Spinal cord (tissue), 10 donors: ENCODE measurements around the gene PLA1A. TPM values are rescaled to one million over a fixed set of nuclear protein-coding genes. Genes with fewer than 3 reads are reported as not detected.

Experiments used
- DNase-seq, 6 donors: peaks; one replicate each; pipeline versions ENCODE4 v3.0.0 to v3.0.0-alpha.2; 2013 to 2015; ENCODE audit warnings: low spot score in 6 of 6, low read depth in 4 of 6
- H3K27ac ChIP-seq: one replicate; pipeline ENCODE4 v1.5.1; 2013; ENCODE audit warnings: low read depth, low read length, control low read depth
- H3K27me3 ChIP-seq: one replicate; pipeline ENCODE4 v1.6.1; 2013; ENCODE audit warnings: low read length; ENCODE audit not compliant: control insufficient read depth, insufficient read depth
- H3K36me3 ChIP-seq: one replicate; pipeline ENCODE4 v1.6.1; 2013; ENCODE audit warnings: low read length; ENCODE audit not compliant: control insufficient read depth, insufficient read depth
- H3K4me1 ChIP-seq: one replicate; pipeline ENCODE4 v1.6.1; 2013; ENCODE audit warnings: low read length; ENCODE audit not compliant: control insufficient read depth, insufficient read depth
- H3K4me3 ChIP-seq: one replicate; pipeline ENCODE4 v1.5.1; 2013; ENCODE audit warnings: low read depth, low read length, control low read depth
- H3K9me3 ChIP-seq: one replicate; pipeline ENCODE4 v1.6.1; 2013; ENCODE audit warnings: low read length; ENCODE audit not compliant: control insufficient read depth, insufficient read depth
- WGBS: methylation state at CpG from one replicate; pipeline ENCODE4 v1.1.5; 2013; ENCODE audit warnings: missing lambda C conversion rate; ENCODE audit not compliant: insufficient coverage; 5-methylcytosine and 5-hydroxymethylcytosine counted together
- polyA plus RNA-seq, 2 donors: library from polyadenylated mRNA; unstranded; fragments of 120-200 nt; gene quantifications; one replicate each; pipeline ENCODE4 v1.2.1, GENCODE V29; 2013; ENCODE audit not compliant: insufficient read length in 2 of 2
- total RNA-seq, 2 donors: library from RNA; depleted of rRNA in 1 of 2; stranded (reverse); fragments of 120-200 nt in 1 of 2; fragments of >200 nt in 1 of 2; gene quantifications; one replicate each; pipeline versions ENCODE4 v1.2.3 to v1.2.4, GENCODE V29; 2013 to 2014
- donor health status: healthy.

PLA1A gene
- total and polyA plus RNA-seq, 4 donors: 0.41 to 1.9 (median 0.57) TPM

DNA sequence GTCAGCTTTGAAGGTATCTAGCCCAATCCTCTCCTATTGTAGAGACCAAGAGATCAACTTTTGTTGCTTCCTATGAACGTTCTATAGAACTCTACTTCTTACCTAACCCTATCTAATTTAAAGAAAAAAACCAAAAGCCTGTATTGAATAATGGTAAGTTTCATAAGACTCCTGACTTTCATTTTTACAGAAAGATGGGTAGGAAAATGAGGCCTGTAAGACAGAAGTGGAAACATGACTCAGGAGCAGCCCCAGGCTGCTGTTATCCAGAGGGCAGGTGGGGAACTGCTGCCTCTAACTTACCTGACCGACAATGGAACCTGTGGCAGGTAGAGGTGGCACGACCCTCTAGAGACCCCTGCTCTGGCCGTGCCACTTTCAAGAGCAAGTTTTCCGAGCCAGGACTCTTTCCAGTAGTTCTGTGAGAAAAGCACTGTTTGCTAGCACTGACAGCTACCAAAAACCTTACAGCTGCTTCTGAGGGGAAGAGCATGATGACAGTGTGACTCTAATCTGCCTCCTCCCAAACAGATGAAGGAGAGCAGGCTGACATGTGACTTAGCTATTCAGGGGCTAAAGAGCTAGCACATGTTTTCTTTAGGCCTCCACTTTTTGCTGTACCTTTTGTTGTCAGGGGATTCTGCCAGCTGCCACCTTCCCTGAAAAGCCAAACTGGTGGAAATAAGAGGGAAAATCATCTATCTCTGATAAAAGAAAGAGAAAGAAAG, 45.2 kb downstream of the PLA1A start:
- Histone ChIP-seq H3K9me3 (no peaks in the 10 kb centered on the region), H3K4me1 (no peaks in the 10 kb centered on the region), H3K27ac (no peak overlapping the region), H3K27me3 (no peaks in the 10 kb centered on the region), H3K36me3 (no peaks in the 10 kb centered on the region), H3K4me3 (no peak overlapping the region)
- no peak for DNase-seq
- WGBS: 93% methylated on average over 2 of the region's 5 CpGs

DNA sequence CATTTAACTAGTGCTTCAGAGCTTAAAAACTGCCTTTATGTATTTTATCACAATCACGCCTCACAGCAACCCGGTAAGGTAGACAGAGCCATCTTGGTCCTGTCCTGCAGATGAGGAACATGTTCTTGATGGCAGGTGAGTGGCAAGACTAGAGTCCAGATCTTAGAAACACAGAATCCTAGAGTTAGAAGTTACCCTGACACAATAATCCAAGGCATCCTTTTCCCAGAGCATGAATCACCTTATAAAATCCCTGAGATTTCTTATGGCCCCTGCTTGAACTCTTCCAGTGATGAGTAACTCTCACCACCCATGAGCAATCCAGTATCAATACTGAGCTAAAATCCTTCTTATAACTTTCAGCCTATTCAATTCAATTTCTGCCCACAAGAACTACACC, 45.8 kb downstream of the PLA1A start:
- Histone ChIP-seq H3K36me3 (peaks cover 3% of the 10 kb centered on the region), H3K4me3 (no peak overlapping the region), H3K9me3 (no peaks in the 10 kb centered on the region), H3K27ac (no peak overlapping the region), H3K4me1 (no peaks in the 10 kb centered on the region), H3K27me3 (no peaks in the 10 kb centered on the region)
- no peak for DNase-seq
- 100% methylated on average over 1 of the region's 2 CpGs for WGBS

DNA sequence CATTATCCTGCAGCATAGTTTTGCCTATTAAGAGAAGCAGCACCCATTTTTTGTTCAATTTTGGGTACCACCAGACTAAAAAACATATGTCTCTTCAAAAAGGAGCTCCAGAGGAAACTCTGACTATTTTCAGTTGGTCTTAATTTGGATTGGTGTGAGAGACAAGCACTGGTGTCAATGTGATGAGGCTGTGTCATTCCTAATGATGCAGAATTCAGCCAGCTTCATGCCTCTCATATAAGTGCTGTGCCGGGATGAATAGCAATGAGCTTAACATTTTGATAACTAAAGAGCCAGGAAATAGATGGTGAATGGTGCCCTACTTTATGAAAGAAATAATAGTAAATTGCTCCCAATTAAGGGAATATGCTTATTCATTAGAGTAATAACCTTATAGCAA, 46.8 kb downstream of the PLA1A start:
- WGBS: no CpG with 5 or more reads among the region's 1 CpG
- no peak overlapping the region for H3K4me3 ChIP-seq
- H3K27me3 ChIP-seq: no peaks in the 10 kb centered on the region
- H3K36me3 ChIP-seq: peaks cover 3% of the 10 kb centered on the region
- no peaks in the 10 kb centered on the region for H3K9me3 ChIP-seq
- no peaks in the 10 kb centered on the region for H3K4me1 ChIP-seq
- no peak overlapping the region for H3K27ac ChIP-seq
- DNase-seq: no peak

DNA sequence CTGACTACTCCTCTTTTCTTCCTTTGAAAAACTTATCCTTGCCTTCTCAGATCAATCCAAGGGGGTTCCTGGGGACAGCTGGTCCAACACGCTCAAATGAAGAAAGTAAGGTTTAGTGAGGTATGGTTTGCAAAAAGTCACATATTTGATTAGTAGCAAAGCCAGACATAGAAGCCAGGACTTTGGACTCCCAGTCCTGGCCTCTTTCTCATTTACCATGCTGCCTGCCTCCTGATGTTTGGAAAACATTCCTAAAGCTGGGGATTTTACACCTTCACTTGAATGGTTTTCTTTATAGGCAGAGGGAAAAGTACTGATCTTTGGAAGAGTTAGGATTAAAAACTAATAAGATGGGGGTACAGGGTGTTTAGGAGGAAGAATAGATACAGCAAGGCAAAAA, 48.1 kb downstream of the PLA1A start:
- no peaks in the 10 kb centered on the region for H3K4me1 ChIP-seq
- 100% methylated on average over 1 of the region's 1 CpG for WGBS
- DNase-seq: no peak
- peaks cover 3% of the 10 kb centered on the region for H3K36me3 ChIP-seq
- H3K27ac ChIP-seq: no peak overlapping the region
- H3K4me3 ChIP-seq: no peak overlapping the region
- H3K27me3 ChIP-seq: no peaks in the 10 kb centered on the region
- no peaks in the 10 kb centered on the region for H3K9me3 ChIP-seq

DNA sequence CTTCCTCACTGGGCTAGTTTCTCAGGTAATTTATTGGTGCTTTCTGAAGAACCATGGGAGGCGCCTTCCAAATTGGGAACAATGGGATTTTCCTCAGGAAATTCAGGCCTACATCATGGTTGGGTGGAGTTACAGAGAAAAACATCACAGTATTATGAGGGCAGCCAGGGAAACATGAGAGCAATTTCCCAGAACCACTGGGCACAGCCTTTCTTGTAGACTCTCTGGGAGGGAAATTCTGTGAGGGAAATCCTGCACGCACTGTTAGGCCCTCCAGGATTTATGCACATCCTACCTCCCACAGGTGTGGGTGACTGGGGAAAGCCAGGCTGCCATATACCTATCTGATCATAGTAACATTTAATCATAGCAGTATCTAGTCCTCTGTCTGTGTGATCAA, 49.5 kb downstream of the PLA1A start:
- Histone ChIP-seq H3K27me3 (no peaks in the 10 kb centered on the region), H3K4me1 (no peaks in the 10 kb centered on the region), H3K36me3 (peaks cover 3% of the 10 kb centered on the region), H3K4me3 (no peak overlapping the region), H3K27ac (no peak overlapping the region), H3K9me3 (no peaks in the 10 kb centered on the region)
- DNase-seq: no peak
- no CpG with 5 or more reads among the region's 2 CpGs for WGBS

DNA sequence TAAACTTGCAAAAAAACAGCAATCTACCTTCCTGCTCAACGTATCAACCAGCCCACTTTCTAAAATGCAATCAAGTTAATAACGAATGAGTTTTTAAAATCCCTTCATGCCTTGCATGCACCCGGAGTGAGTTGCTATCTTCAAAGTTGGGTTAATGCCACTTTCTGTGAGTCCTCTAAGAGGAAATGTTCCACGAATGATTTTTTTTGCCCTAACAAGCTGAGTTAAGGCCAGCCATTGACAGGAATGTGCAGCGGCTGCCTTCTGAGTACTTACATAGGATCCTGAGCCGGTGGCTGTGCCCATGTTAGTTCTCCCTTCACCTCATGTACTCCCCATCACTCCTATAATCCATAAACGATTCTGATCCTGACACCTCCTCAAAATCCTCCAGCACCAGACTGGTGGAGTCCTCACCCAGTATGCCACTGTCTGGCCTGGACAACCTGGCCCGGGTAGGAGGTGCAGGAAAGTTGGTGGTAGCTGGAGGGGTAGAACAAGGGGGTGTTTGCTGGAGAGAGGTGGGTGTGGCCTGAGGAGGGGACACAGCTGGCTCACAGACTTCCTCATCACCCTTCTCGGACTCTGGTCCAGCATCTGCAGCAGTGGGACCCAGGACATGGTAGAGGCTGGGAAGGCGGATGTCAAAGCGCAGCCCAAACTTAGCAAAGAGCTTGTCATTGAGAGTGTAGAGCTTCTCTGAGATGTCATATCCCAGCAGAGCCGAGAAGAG, 50.3 kb downstream of the PLA1A start:
- H3K4me3 ChIP-seq: no peak overlapping the region
- peaks cover 7% of the 10 kb centered on the region for H3K36me3 ChIP-seq
- WGBS: 83% methylated on average over 8 of the region's 12 CpGs
- no peaks in the 10 kb centered on the region for H3K4me1 ChIP-seq
- no peak overlapping the region for H3K27ac ChIP-seq
- no peaks in the 10 kb centered on the region for H3K9me3 ChIP-seq
- DNase-seq: no peak
- no peaks in the 10 kb centered on the region for H3K27me3 ChIP-seq

DNA sequence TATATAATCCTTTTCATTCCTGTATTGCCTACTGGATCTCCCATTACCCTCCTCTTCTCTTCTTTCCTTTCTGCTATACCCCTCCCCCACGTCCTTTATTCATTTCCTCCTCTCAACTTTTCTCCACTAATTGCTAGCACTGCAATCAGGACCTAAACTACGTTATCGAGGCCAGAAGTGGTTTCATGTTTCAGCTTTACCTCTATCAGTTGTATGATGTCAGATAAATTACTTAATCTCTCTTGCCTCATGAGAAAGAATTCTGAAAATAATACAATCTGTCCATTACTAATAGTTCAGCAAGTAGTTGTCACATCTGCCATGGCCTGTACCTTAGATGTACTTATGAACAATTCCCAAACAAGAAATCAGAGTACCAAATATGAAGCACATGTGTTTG, 52.1 kb downstream of the PLA1A start:
- H3K9me3 ChIP-seq: no peaks in the 10 kb centered on the region
- no peaks in the 10 kb centered on the region for H3K27me3 ChIP-seq
- WGBS: 67% methylated on average over 1 of the region's 3 CpGs
- no peak overlapping the region for H3K27ac ChIP-seq
- no peaks in the 10 kb centered on the region for H3K4me1 ChIP-seq
- no peak for DNase-seq
- H3K4me3 ChIP-seq: no peak overlapping the region
- peaks cover 7% of the 10 kb centered on the region for H3K36me3 ChIP-seq

DNA sequence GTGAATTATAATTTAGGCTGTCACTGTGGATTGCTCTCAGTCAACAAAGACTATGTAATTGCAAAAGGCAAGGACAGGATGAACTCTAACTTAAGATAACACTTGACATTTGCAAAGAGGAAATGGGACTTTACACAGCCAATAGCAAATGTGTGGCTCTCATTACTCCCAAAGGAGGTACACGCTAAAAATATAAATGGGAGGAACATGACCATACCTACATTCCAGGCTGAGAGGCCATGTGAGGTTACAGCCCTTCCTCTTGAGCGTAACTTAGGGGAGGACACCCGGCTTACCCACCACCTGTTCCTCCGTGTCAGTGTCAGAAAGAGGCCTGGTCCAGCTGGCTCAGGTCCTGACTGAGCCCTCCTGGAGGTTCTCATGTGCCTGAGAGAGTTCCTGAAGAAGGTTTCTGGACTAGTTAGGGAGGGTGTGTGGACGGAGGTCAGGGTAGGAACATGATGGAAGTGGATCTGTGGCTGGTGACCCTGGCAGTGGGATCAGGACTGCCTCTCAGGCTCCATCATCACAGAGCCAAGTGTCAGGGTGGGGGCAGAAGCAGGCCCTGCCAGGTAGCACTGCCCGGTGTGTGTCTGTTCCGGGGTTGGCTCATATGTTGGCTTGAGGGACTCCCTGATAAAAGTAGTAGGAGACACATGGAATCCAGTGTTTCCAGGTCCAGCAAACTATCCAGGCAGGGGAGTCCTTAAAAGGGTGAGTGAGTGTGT, 54.8 kb downstream of the PLA1A start:
- 91% methylated on average over 6 of the region's 7 CpGs for WGBS

DNA sequence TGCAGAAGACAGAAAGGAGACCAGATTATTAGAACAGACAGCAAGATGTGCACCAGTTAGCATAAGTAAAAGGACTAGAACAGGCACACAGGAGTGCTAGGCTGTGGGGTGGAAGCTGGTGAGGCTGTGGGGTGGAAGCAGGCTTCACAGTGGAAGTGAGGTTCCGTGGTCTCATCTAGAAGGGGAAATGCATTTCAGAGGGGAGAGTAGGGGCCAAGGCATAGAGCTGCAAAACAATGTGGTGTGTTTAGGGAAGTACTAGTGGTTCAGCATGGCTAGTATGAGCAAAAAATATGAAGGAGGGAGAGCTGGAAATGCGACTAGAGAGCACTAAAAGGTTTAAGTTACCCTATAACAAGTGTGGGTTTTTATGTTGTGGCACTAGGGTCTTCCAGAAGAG, 56.2 kb downstream of the PLA1A start:
- 100% methylated on average over 1 of the region's 2 CpGs for WGBS
- Histone ChIP-seq H3K27ac (no peak overlapping the region), H3K4me3 (no peak overlapping the region), H3K9me3 (no peaks in the 10 kb centered on the region), H3K36me3 (peaks cover 4% of the 10 kb centered on the region), H3K27me3 (no peaks in the 10 kb centered on the region), H3K4me1 (no peaks in the 10 kb centered on the region)
- no peak for DNase-seq

More for the DNA sequence above, 54.8 kb downstream of the PLA1A start:
- no peak for DNase-seq
- no peak overlapping the region for H3K4me3 ChIP-seq
- H3K27ac ChIP-seq: no peak overlapping the region
- peaks cover 7% of the 10 kb centered on the region for H3K36me3 ChIP-seq
- H3K4me1 ChIP-seq: no peaks in the 10 kb centered on the region
- H3K9me3 ChIP-seq: no peaks in the 10 kb centered on the region
- H3K27me3 ChIP-seq: no peaks in the 10 kb centered on the region
